ENCODE data around the gene DNAJC21.

DNAJC21 gene

DNA sequence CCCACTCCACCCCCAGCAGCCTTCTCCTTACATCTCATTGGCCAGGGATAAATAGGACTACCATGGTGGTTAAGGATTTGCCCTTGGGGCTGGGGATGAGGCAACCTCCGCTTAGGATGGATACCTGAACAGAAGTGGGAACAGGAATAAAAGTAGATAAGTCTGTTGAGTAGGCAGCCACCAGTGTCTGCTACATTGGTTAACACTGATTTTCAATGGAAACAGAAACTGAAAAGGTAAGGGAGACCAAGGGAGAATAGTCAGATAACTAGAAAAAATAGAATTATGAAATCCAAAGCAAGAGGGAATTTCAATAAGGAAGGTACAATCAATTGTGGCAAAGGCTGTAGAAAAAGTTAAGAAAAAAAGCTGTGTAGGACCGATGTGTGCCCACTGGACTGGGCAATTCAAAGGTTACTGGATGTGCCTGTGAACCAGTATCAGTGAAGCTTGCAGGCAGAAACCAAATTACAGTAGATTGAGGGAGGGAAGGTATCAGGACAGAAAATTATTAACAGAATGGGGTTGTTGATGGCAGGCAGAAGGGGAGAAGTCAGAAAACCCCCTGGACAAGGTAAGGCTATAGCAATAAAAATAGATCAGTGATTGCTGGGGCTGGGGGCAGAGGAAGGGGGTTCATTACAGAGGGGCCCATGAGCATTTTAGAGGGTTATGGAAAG, 48.7 kb downstream of the DNAJC21 start:
- no peak for TF ChIP-seq POLR2AphosphoS5 (IDR thresholded peaks at IDR 0.05; ENCODE audit: low read depth, low read length)
- TF ChIP-seq SIN3A (IDR thresholded peaks at IDR 0.05; ENCODE audit: borderline replicate concordance, insufficient read depth, low read length), result no peak
- TF ChIP-seq FOXP2 (optimal IDR thresholded peaks at IDR 0.05; ENCODE audit: borderline replicate concordance, extremely low read depth, extremely low read length, insufficient read depth), result no peak
- TF ChIP-seq, protein P1, sequence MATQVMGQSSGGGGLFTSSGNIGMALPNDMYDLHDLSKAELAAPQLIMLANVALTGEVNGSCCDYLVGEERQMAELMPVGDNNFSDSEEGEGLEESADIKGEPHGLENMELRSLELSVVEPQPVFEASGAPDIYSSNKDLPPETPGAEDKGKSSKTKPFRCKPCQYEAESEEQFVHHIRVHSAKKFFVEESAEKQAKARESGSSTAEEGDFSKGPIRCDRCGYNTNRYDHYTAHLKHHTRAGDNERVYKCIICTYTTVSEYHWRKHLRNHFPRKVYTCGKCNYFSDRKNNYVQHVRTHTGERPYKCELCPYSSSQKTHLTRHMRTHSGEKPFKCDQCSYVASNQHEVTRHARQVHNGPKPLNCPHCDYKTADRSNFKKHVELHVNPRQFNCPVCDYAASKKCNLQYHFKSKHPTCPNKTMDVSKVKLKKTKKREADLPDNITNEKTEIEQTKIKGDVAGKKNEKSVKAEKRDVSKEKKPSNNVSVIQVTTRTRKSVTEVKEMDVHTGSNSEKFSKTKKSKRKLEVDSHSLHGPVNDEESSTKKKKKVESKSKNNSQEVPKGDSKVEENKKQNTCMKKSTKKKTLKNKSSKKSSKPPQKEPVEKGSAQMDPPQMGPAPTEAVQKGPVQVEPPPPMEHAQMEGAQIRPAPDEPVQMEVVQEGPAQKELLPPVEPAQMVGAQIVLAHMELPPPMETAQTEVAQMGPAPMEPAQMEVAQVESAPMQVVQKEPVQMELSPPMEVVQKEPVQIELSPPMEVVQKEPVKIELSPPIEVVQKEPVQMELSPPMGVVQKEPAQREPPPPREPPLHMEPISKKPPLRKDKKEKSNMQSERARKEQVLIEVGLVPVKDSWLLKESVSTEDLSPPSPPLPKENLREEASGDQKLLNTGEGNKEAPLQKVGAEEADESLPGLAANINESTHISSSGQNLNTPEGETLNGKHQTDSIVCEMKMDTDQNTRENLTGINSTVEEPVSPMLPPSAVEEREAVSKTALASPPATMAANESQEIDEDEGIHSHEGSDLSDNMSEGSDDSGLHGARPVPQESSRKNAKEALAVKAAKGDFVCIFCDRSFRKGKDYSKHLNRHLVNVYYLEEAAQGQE (IDR thresholded peaks at IDR 0.05; ENCODE audit: insufficient read depth in 1 of 2, low read depth in 2 of 2, low read length in 2 of 2), result no peak
- no peak for TF ChIP-seq TAF1 (IDR thresholded peaks at IDR 0.05; ENCODE audit: borderline replicate concordance, insufficient read depth, low read length)

DNA sequence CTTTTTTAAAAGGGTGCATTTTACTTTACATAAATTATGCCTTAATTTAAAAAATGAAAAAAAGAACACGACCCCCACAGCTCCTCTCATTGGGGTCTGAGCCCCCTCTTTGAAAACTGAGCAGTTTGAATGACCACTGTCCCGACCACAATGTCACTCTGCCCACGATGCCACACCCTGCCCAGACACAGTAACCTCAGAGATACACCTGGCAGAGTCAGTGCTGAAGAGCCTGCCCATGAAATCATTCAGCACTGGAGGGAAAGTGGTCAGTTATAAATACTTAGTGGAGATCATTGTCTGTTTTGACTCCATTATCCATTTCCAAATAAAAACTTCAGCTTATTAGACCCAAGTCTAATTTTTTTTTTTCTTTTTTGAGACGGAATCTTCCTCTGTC, 49.3 kb downstream of the DNAJC21 start:
- TF ChIP-seq, protein P1 (IDR thresholded peaks at IDR 0.05; ENCODE audit: insufficient read depth in 1 of 2, low read depth in 2 of 2, low read length in 2 of 2), result no peak
- TF ChIP-seq POLR2AphosphoS5 (IDR thresholded peaks at IDR 0.05; ENCODE audit: low read depth, low read length) (no peak), SIN3A (IDR thresholded peaks at IDR 0.05; ENCODE audit: borderline replicate concordance, insufficient read depth, low read length) (no peak)

- TF ChIP-seq FOXP2 (optimal IDR thresholded peaks at IDR 0.05; ENCODE audit: borderline replicate concordance, extremely low read depth, extremely low read length, insufficient read depth) (no peak), TAF1 (IDR thresholded peaks at IDR 0.05; ENCODE audit: borderline replicate concordance, insufficient read depth, low read length) (no peak), SIN3A (IDR thresholded peaks at IDR 0.05; ENCODE audit: borderline replicate concordance, insufficient read depth, low read length) (no peak), POLR2AphosphoS5 (IDR thresholded peaks at IDR 0.05; ENCODE audit: low read depth, low read length) (no peak)
- TF ChIP-seq, protein P1 (IDR thresholded peaks at IDR 0.05; ENCODE audit: insufficient read depth in 1 of 2, low read depth in 2 of 2, low read length in 2 of 2), result no peak
Observed at GRCh38 chr5:34982823-34983222, 53.5 kb downstream of the DNAJC21 start.

DNA sequence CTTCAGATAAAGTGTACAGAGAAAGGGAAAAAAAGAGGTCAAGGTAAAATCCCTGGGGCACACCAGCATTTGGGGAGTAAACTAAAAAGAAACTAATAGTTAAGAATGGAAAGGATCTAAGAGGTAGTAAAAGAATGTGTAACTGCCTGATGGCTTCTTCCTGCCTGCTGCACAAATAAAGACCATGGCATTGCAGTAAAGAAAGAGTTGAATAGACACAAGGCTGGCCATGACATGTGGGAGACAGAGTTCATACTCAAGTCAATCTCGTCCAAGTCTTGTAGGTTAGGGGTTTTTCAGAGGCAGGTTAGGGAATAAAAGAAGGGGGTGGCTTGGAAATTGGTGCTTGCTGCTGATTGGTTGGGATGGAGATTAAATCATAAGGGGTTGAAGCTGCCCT, 57.6 kb downstream of the DNAJC21 start:
- no peak for TF ChIP-seq TAF1 (IDR thresholded peaks at IDR 0.05; ENCODE audit: borderline replicate concordance, insufficient read depth, low read length)
- TF ChIP-seq, protein P1 (IDR thresholded peaks at IDR 0.05; ENCODE audit: insufficient read depth in 1 of 2, low read depth in 2 of 2, low read length in 2 of 2), result no peak
- TF ChIP-seq SIN3A (IDR thresholded peaks at IDR 0.05; ENCODE audit: borderline replicate concordance, insufficient read depth, low read length), result no peak
- no peak for TF ChIP-seq FOXP2 (optimal IDR thresholded peaks at IDR 0.05; ENCODE audit: borderline replicate concordance, extremely low read depth, extremely low read length, insufficient read depth)
- no peak for TF ChIP-seq POLR2AphosphoS5 (IDR thresholded peaks at IDR 0.05; ENCODE audit: low read depth, low read length)
